ENCODE measurements around the gene DRP2.

- TF ChIP-seq CTCF (IDR thresholded peaks at IDR 0.05; ENCODE audit: low read depth, low read length, missing input control): no peak
- TF ChIP-seq EGR1 (IDR thresholded peaks at IDR 0.05; ENCODE audit: low read depth in 2 of 2): no peak
- no peak for TF ChIP-seq YY1 (IDR thresholded peaks at IDR 0.05)
- no peak for TF ChIP-seq FOXA2 (IDR thresholded peaks at IDR 0.05)
- TF ChIP-seq MAX (IDR thresholded peaks at IDR 0.05): no peak
- TF ChIP-seq RAD21 (IDR thresholded peaks at IDR 0.05): no peak
- TF ChIP-seq, protein P1, sequence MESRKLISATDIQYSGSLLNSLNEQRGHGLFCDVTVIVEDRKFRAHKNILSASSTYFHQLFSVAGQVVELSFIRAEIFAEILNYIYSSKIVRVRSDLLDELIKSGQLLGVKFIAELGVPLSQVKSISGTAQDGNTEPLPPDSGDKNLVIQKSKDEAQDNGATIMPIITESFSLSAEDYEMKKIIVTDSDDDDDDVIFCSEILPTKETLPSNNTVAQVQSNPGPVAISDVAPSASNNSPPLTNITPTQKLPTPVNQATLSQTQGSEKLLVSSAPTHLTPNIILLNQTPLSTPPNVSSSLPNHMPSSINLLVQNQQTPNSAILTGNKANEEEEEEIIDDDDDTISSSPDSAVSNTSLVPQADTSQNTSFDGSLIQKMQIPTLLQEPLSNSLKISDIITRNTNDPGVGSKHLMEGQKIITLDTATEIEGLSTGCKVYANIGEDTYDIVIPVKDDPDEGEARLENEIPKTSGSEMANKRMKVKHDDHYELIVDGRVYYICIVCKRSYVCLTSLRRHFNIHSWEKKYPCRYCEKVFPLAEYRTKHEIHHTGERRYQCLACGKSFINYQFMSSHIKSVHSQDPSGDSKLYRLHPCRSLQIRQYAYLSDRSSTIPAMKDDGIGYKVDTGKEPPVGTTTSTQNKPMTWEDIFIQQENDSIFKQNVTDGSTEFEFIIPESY (IDR thresholded peaks at IDR 0.05): no peak
- no peak for TF ChIP-seq TAF1 (conservative IDR thresholded peaks at IDR 0.05)
- no peak for TF ChIP-seq HNF4G (IDR thresholded peaks at IDR 0.05)
- TF ChIP-seq SP1 (IDR thresholded peaks at IDR 0.05): no peak
Observed at GRCh38 chrX:101257448-101258258, 38.1 kb downstream of the DRP2 start.
